ENCODE measurements around the gene CLDN18. TPM values are rescaled to one million over a fixed set of nuclear protein-coding genes. Genes with fewer than 3 reads are reported as not detected.

The CLDN18 gene
- total and polyA plus RNA-seq, 3 donors from 2014 or later = 1.7 to 3.1 (median 2.6) TPM

GRCh38 chr3:138054057-138054456 is 44.1 kb downstream of the CLDN18 start:
- Histone ChIP-seq H3K9me3 (no peaks in the 10 kb centered on the region), H3K4me1 (no peaks in the 10 kb centered on the region), H3K27me3 (no peaks in the 10 kb centered on the region), H3K27ac (no peak overlapping the region), H3K36me3 (ENCODE audit: low read depth, missing control alignments) (no peaks in the 10 kb centered on the region), H3K4me3 (no peak overlapping the region)
- intact Hi-C loops (cut with DNase I; ENCODE audit: low total_unique reads) = no loop called here
- TF ChIP-seq POLR2A (IDR thresholded peaks at IDR 0.05) = no peak
- TF ChIP-seq, protein P1, sequence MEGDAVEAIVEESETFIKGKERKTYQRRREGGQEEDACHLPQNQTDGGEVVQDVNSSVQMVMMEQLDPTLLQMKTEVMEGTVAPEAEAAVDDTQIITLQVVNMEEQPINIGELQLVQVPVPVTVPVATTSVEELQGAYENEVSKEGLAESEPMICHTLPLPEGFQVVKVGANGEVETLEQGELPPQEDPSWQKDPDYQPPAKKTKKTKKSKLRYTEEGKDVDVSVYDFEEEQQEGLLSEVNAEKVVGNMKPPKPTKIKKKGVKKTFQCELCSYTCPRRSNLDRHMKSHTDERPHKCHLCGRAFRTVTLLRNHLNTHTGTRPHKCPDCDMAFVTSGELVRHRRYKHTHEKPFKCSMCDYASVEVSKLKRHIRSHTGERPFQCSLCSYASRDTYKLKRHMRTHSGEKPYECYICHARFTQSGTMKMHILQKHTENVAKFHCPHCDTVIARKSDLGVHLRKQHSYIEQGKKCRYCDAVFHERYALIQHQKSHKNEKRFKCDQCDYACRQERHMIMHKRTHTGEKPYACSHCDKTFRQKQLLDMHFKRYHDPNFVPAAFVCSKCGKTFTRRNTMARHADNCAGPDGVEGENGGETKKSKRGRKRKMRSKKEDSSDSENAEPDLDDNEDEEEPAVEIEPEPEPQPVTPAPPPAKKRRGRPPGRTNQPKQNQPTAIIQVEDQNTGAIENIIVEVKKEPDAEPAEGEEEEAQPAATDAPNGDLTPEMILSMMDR (IDR thresholded peaks at IDR 0.05) = no peak
- WGBS, 2 donors = 92 to 100% methylated on average over 1 of the region's 1 CpG
- DNase-seq = no peak

GRCh38 chr3:138057384-138057783 is 47.4 kb downstream of the CLDN18 start:
- no peak overlapping the region for H3K4me3 ChIP-seq
- 69 to 71% methylated on average over 3 of the region's 3 CpGs for WGBS, 2 donors
- no peaks in the 10 kb centered on the region for H3K9me3 ChIP-seq
- no peak for DNase-seq
- peaks cover 3% of the 10 kb centered on the region for H3K4me1 ChIP-seq
- intact Hi-C loops (cut with DNase I; ENCODE audit: low total_unique reads) = no loop called here
- no peaks in the 10 kb centered on the region for H3K27me3 ChIP-seq
- H3K36me3 ChIP-seq (ENCODE audit: low read depth, missing control alignments) = no peaks in the 10 kb centered on the region
- no peak overlapping the region for H3K27ac ChIP-seq
- TF ChIP-seq POLR2A (IDR thresholded peaks at IDR 0.05) = no peak
- TF ChIP-seq, protein P1 (IDR thresholded peaks at IDR 0.05) = no peak

GRCh38 chr3:138059261-138059660 is 49.3 kb downstream of the CLDN18 start:
- intact Hi-C loops (cut with DNase I; ENCODE audit: low total_unique reads) = no loop called here
- H3K9me3 ChIP-seq = no peaks in the 10 kb centered on the region
- H3K27ac ChIP-seq = no peak overlapping the region
- TF ChIP-seq, protein P1 (IDR thresholded peaks at IDR 0.05) = no peak
- no peak for TF ChIP-seq POLR2A (IDR thresholded peaks at IDR 0.05)
- H3K27me3 ChIP-seq = no peaks in the 10 kb centered on the region
- peaks cover 3% of the 10 kb centered on the region for H3K4me1 ChIP-seq
- DNase-seq = no peak
- no peak overlapping the region for H3K4me3 ChIP-seq
- no peaks in the 10 kb centered on the region for H3K36me3 ChIP-seq (ENCODE audit: low read depth, missing control alignments)

DNA sequence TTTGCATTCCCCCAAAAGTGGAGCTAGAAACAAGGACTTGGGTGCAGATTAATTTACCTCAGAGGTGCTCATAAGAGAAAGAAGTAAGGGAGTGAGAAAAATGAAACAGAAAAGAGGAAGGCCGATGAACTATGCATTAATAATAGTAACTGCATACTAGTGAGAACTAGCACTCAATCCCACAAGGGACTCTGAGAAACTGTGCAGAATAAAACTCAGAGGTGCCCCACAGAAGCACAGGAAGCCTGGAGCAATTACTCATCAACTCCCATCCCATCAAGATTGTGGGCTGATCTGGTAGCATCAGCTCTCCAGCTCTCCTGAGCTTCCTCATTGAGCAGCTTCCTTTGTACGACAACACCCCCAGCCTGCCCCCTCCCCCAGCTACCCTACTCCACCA is 50.8 kb downstream of the CLDN18 start:
- no peak overlapping the region for H3K27ac ChIP-seq
- 44 to 84% methylated on average over 1 to 2 of the region's 2 CpGs for WGBS, 2 donors
- H3K4me1 ChIP-seq = peaks cover 3% of the 10 kb centered on the region
- TF ChIP-seq POLR2A (IDR thresholded peaks at IDR 0.05) = no peak
- TF ChIP-seq, protein P1 (IDR thresholded peaks at IDR 0.05) = no peak
- intact Hi-C loops (cut with DNase I; ENCODE audit: low total_unique reads) = no loop called here
- H3K9me3 ChIP-seq = no peaks in the 10 kb centered on the region
- no peak for DNase-seq
- H3K4me3 ChIP-seq = no peak overlapping the region
- no peaks in the 10 kb centered on the region for H3K36me3 ChIP-seq (ENCODE audit: low read depth, missing control alignments)
- no peaks in the 10 kb centered on the region for H3K27me3 ChIP-seq

GRCh38 chr3:138062037-138062436 is 52.1 kb downstream of the CLDN18 start:
- WGBS, 2 donors = 73 to 83% methylated on average over 1 to 2 of the region's 2 CpGs
- Histone ChIP-seq H3K36me3 (ENCODE audit: low read depth, missing control alignments) (no peaks in the 10 kb centered on the region), H3K9me3 (no peaks in the 10 kb centered on the region), H3K4me1 (peaks cover 3% of the 10 kb centered on the region), H3K27ac (no peak overlapping the region), H3K4me3 (no peak overlapping the region), H3K27me3 (no peaks in the 10 kb centered on the region)
- no peak for TF ChIP-seq POLR2A (IDR thresholded peaks at IDR 0.05)
- TF ChIP-seq, protein P1 (IDR thresholded peaks at IDR 0.05) = no peak
- intact Hi-C loops (cut with DNase I; ENCODE audit: low total_unique reads) = no loop called here
- DNase-seq = no peak

Data from testis (tissue), 3 donors.